ENCODE measurements around the gene TBC1D16. TPM values are rescaled to one million over a fixed set of nuclear protein-coding genes. Genes with fewer than 3 reads are reported as not detected.
A peak's percentile ranks its signal among the peaks of the same experiment; 100 is the strongest.

TBC1D16 gene
- total and polyA plus RNA-seq, 12 donors: 4.8 to 23.3 (median 17.0) TPM

- Histone ChIP-seq H3K4me1 (peaks cover 0 to 37% (median 13%) of the 10 kb centered on the region in 9 donors), H3K36me3 (no peaks in the 10 kb centered on the region), H3K4me3 (no peak overlapping the region), H3K27ac (peak overlapping the region in 1 of 10 donors; percentile 12), H3K9me3 (no peaks in the 10 kb centered on the region), H3K27me3 (peaks cover 0 to 40% (median 24%) of the 10 kb centered on the region in 7 donors)
- TF ChIP-seq, protein P1, sequence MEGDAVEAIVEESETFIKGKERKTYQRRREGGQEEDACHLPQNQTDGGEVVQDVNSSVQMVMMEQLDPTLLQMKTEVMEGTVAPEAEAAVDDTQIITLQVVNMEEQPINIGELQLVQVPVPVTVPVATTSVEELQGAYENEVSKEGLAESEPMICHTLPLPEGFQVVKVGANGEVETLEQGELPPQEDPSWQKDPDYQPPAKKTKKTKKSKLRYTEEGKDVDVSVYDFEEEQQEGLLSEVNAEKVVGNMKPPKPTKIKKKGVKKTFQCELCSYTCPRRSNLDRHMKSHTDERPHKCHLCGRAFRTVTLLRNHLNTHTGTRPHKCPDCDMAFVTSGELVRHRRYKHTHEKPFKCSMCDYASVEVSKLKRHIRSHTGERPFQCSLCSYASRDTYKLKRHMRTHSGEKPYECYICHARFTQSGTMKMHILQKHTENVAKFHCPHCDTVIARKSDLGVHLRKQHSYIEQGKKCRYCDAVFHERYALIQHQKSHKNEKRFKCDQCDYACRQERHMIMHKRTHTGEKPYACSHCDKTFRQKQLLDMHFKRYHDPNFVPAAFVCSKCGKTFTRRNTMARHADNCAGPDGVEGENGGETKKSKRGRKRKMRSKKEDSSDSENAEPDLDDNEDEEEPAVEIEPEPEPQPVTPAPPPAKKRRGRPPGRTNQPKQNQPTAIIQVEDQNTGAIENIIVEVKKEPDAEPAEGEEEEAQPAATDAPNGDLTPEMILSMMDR (IDR thresholded peaks at IDR 0.05): no peak
- 56 to 63% methylated on average over 19 of the region's 19 CpGs for WGBS, 2 donors
- DNase-seq: peak in 1 of 2 donors; percentile 6
- ATAC-seq: peak in 5 of 8 donors; percentile 32 to 70 (median 39)
- intact Hi-C loops (cut with DNase I): loop anchor here in 9 of 10 donors (5.0 to 10.0 kb wide), 8 partner anchors 68 to 173 kb away; no protein-coding TSS in a partner anchor
Measured at GRCh38 chr17:79914813-79915740, 120.6 kb downstream of the TBC1D16 start.

DNA sequence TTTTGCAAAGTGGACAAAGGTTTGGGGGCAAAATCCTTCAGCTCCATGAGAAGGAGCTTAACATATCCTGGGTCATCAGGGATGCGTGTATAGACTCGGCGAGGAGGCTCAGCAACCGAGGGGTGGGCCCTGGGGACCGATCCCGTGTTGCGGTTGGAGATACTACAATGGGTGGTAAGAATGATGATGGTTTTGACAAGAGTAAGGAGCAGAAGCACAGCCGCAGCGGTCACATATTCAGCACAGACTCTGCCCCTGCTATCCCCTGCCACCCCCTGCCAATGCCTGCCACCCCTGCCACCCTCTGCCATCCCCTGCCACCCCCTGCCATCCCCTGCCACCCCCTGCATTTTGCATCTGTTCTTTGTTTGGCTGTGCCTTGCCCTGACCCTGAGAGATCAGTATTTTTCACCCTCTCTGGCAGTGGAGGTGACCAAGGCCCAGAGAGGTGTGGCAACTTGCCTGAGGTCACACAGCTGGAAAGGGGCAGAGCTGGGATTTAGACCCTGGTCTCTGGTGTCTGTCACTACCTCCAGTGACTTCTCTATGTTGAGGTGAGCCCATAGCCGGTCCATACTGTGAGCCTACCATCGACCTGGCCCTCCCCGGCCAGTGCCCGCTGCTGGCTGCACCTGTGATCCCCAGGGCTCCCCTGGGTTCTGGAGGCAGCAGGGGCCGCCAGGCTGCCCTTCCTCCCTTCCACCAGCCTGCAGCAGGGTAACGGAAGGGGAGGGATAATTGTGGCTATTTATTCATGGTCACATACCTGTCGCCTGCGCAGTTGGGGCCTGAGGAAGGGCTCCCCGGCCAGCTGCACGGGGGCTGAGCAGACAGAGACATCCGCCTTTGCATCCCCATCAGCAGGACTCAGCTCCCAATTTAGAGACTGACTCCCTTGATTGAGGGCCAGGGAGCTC is 121.5 kb downstream of the TBC1D16 start:
- Histone ChIP-seq H3K27ac (peak overlapping the region in 1 of 10 donors; percentile 12), H3K4me3 (no peak overlapping the region), H3K4me1 (peaks cover 0 to 30% (median 7%) of the 10 kb centered on the region in 9 donors), H3K9me3 (no peaks in the 10 kb centered on the region), H3K36me3 (no peaks in the 10 kb centered on the region), H3K27me3 (peaks cover 0 to 34% (median 18%) of the 10 kb centered on the region in 7 donors)
- intact Hi-C loops (cut with DNase I): loop anchor here in 5 of 10 donors (5.0 to 10.0 kb wide), 4 partner anchors 69 to 169 kb away; no protein-coding TSS in a partner anchor
- ATAC-seq: no peak
- TF ChIP-seq, protein P1 (IDR thresholded peaks at IDR 0.05): no peak
- WGBS, 2 donors: 81 to 86% methylated on average over 20 of the region's 20 CpGs
- no peak for DNase-seq

DNA sequence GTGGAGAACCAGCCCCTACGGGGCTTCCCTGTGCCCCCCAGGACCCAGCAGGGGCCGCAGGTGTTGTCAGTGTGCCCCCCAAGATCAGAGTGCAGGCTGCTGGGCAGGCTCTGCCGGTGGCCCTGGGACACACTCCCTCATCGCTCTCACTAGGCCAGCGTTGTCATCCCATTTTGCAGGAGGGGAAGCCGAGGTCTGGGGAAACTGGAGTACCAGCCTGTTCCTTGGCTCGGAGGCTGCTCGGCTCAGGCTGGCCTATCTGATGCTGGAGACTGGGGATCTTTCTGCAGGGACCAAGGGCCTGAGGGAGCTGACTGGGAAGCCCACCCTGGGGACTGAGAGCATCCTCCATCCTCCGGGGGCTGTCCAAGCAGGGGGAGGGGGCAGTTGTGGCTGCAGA is 122.2 kb downstream of the TBC1D16 start:
- Histone ChIP-seq H3K27ac (no peak overlapping the region), H3K4me3 (no peak overlapping the region), H3K27me3 (peaks cover 0 to 29% (median 20%) of the 10 kb centered on the region in 7 donors), H3K4me1 (peaks cover 0 to 23% (median under 1%) of the 10 kb centered on the region in 9 donors), H3K36me3 (no peaks in the 10 kb centered on the region), H3K9me3 (no peaks in the 10 kb centered on the region)
- WGBS, 2 donors: 84 to 93% methylated on average over 9 of the region's 9 CpGs
- DNase-seq (no peak), ATAC-seq (no peak)
- intact Hi-C loops (cut with DNase I): loop anchor here in 5 of 10 donors (5.0 to 10.0 kb wide), 4 partner anchors 69 to 169 kb away; no protein-coding TSS in a partner anchor
- TF ChIP-seq, protein P1 (IDR thresholded peaks at IDR 0.05): no peak
